Stimulated activated naive CD8-positive, alpha-beta T cell treated with anti-CD3 and anti-CD28 coated beads, Interleukin-15, amount 100 ng/mL, for 72 hours (primary cell): ENCODE results near the gene NOXA1.
A peak's percentile ranks its signal among the peaks of the same experiment; 100 is the strongest.
"Not testable (repeated sequence)": the region's sequence is repeated elsewhere in the genome, so short reads cannot be mapped to it uniquely, and the experiment has no call there.

ENCODE experiments used
- ATAC-seq: fragments of 150-1000 bp; cut with Tn5 transposase; 2 replicates; pipeline ENCODE4 v1.10.0; 2021; ENCODE audit warnings: mild to moderate bottlenecking, moderate library complexity
- DNase-seq, 2 donors: peaks; one replicate each; pipeline ENCODE4 v3.0.0; 2021 to 2022
- H3K27ac Mint-ChIP-seq, 2 donors: one replicate each; pipeline ENCODE4 v1.8.0; 2022; ENCODE audit warnings: mild to moderate bottlenecking in 2 of 2, mixed read lengths in 2 of 2, moderate library complexity in 2 of 2
- H3K27me3 Mint-ChIP-seq: one replicate; pipeline ENCODE4 v1.8.0; 2022; ENCODE audit warnings: mixed read lengths
- H3K4me1 Mint-ChIP-seq: one replicate; pipeline ENCODE4 v1.8.0; 2022; ENCODE audit warnings: mild to moderate bottlenecking, mixed read lengths
- H3K4me3 Mint-ChIP-seq, 2 donors: one replicate each; pipeline ENCODE4 v1.8.0; 2022; ENCODE audit warnings: mild to moderate bottlenecking in 2 of 2, mixed read lengths in 2 of 2, moderate library complexity in 1 of 2
- H3K9me3 Mint-ChIP-seq, 2 donors: one replicate each; pipeline ENCODE4 v1.8.0; 2022; ENCODE audit warnings: mixed read lengths in 2 of 2

Gene NOXA1

GRCh38 chr9:137409515-137409914 lies 13.7 kb upstream of the NOXA1 start:
- H3K27me3 Mint-ChIP-seq, result peaks cover 7% of the 10 kb centered on the region

GRCh38 chr9:137410236-137410890 lies 12.8 kb upstream of the NOXA1 start:
- Mint-ChIP-seq H3K4me3 (peak overlapping the region in 1 of 2 donors; percentile 70), H3K4me1 (peaks cover 50% of the 10 kb centered on the region)
- H3K27me3 Mint-ChIP-seq, H3K27ac Mint-ChIP-seq, DNase-seq, H3K9me3 Mint-ChIP-seq, ATAC-seq: not testable (repeated sequence)

More at GRCh38 chr9:137409515-137409914, 13.7 kb upstream of the NOXA1 start:
- peaks cover 50% of the 10 kb centered on the region for H3K4me1 Mint-ChIP-seq
- H3K27ac Mint-ChIP-seq, result no peak overlapping the region
- H3K4me3 Mint-ChIP-seq, result no peak overlapping the region
- no peaks in the 10 kb centered on the region for H3K9me3 Mint-ChIP-seq
- DNase-seq (no peak), ATAC-seq (no peak)

GRCh38 chr9:137410891-137411249 lies 12.3 kb upstream of the NOXA1 start:
- no peak overlapping the region for H3K27ac Mint-ChIP-seq
- ATAC-seq (no peak), DNase-seq (no peak)
- H3K4me1 Mint-ChIP-seq, result peaks cover 45% of the 10 kb centered on the region
- H3K4me3 Mint-ChIP-seq, result peak overlapping the region; percentile 42 to 70
- H3K9me3 Mint-ChIP-seq, result no peaks in the 10 kb centered on the region
- peaks cover 7% of the 10 kb centered on the region for H3K27me3 Mint-ChIP-seq

- Mint-ChIP-seq H3K27me3 (peaks cover 7% of the 10 kb centered on the region), H3K4me1 (peaks cover 41% of the 10 kb centered on the region), H3K4me3 (peak overlapping the region; percentile 42 to 70), H3K9me3 (no peaks in the 10 kb centered on the region), H3K27ac (no peak overlapping the region)
- ATAC-seq, result peak; percentile 2
- no peak for DNase-seq
Observed at GRCh38 chr9:137411260-137411644, 11.9 kb upstream of the NOXA1 start.

- Mint-ChIP-seq H3K4me1 (peaks cover 41% of the 10 kb centered on the region), H3K9me3 (no peaks in the 10 kb centered on the region), H3K4me3 (peak overlapping the region; percentile 42 to 70), H3K27me3 (peaks cover 7% of the 10 kb centered on the region), H3K27ac (peak overlapping the region in 1 of 2 donors; percentile 63)
- DNase-seq (peak; percentile 45 to 72), ATAC-seq (peak; percentile 64)
Observed at GRCh38 chr9:137411645-137412380, 11.4 kb upstream of the NOXA1 start.

GRCh38 chr9:137412431-137412830 lies 10.8 kb upstream of the NOXA1 start:
- H3K4me3 Mint-ChIP-seq, result no peak overlapping the region
- DNase-seq, result no peak
- no peak overlapping the region for H3K27ac Mint-ChIP-seq
- H3K9me3 Mint-ChIP-seq, result no peaks in the 10 kb centered on the region
- ATAC-seq, result no peak
- H3K27me3 Mint-ChIP-seq, result peaks cover 6% of the 10 kb centered on the region
- peaks cover 37% of the 10 kb centered on the region for H3K4me1 Mint-ChIP-seq

- ATAC-seq (no peak), DNase-seq (no peak)
- H3K27ac Mint-ChIP-seq, result no peak overlapping the region
- no peak overlapping the region for H3K4me3 Mint-ChIP-seq
- no peaks in the 10 kb centered on the region for H3K27me3 Mint-ChIP-seq
- H3K4me1 Mint-ChIP-seq, result peaks cover 25% of the 10 kb centered on the region
- no peaks in the 10 kb centered on the region for H3K9me3 Mint-ChIP-seq
Observed at GRCh38 chr9:137415451-137415850, 7.7 kb upstream of the NOXA1 start.

DNA sequence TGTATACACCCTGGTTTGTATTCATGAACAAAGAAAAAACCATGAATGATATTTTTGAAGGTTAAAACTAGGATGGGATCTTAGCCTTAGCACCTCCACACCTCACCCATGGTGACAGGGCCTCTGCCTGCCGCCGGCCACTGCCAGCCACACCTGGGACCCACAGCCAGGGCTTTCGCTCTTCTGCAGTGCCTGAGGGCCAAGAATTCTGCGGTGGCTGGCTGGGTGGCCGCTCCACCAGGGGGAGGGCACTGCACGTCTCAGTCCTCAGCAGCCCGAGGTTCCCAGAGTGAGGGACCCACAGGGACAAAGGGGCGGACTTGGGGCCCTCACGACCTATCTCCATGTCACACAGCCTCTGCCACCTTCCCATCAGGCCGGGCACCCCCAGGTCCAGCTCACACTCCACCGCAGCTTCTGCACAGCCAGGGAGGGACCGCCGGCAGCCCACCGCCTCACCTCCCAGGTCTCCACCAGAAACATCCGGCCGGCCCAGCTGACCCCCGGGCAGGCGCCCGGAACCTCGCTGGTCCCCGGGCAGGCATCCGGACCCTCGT lies 7.1 kb upstream of the NOXA1 start:
- ATAC-seq (no peak), DNase-seq (no peak)
- Mint-ChIP-seq H3K4me1 (peaks cover 19% of the 10 kb centered on the region), H3K27ac (no peak overlapping the region), H3K9me3 (no peaks in the 10 kb centered on the region), H3K27me3 (no peaks in the 10 kb centered on the region), H3K4me3 (peak overlapping the region in 1 of 2 donors; percentile 3)

- Mint-ChIP-seq H3K27me3 (no peaks in the 10 kb centered on the region), H3K4me1 (peaks cover 13% of the 10 kb centered on the region), H3K27ac (no peak overlapping the region), H3K4me3 (peak overlapping the region in 1 of 2 donors; percentile 78), H3K9me3 (no peaks in the 10 kb centered on the region)
- peak; percentile 19 for ATAC-seq
- DNase-seq, result no peak
Observed at GRCh38 chr9:137416563-137417151, 6.5 kb upstream of the NOXA1 start.

DNA sequence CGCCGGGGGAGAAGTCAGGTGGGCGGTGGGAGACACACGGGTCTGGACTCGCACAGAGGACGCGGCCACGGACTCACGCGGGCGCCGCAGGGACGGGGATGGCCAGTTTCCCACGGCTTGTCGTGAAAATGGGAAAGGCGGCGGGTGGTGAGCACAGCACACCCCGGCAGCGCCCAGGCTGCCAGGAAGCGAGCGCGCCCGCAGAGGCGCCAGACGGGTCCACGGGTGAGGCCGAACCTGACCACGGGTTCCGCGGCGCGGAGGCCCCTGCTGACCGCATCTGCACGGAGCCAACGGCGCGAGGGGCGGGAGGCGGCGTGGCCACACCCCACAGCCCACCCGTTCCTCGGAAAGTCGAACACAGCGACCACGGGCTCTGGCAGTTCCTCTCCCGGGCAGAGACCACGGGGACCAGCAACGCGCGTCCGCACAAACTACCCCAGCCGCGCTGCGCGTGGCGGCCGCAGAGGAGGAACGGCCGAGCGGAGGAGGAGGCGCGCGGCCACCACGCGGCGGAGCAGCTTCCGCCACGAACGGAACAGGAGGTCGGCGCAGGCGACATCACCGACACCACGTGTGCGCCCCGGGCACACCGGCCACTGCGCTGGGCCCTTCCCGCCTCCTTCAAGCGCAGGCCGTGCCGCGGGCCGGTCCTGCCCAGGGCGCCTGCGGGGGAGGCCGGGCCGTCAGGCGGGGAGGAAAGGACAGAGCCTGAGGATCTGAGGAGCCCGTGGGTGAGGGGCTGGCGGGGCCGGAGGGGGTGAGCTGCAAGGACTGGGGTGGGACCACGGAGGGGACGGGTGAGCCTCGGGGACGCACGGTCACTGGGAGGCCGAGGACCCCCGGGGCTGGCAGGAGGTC lies 5.8 kb upstream of the NOXA1 start:
- ATAC-seq, result peak; percentile 70
- H3K4me3 Mint-ChIP-seq, result peak overlapping the region; percentile 69 to 78
- H3K9me3 Mint-ChIP-seq, result no peaks in the 10 kb centered on the region

GRCh38 chr9:137421838-137422603 lies 1.2 kb upstream of the NOXA1 start:
- Mint-ChIP-seq H3K27ac (peak overlapping the region in 1 of 2 donors; percentile 67), H3K9me3 (no peaks in the 10 kb centered on the region), H3K4me3 (peak overlapping the region; percentile 88 to 91), H3K4me1 (peaks cover 6% of the 10 kb centered on the region), H3K27me3 (no peaks in the 10 kb centered on the region)
- ATAC-seq, result no peak
- no peak for DNase-seq

More for the DNA sequence above, 5.8 kb upstream of the NOXA1 start:
- H3K27ac Mint-ChIP-seq, result peak overlapping the region; percentile 65 to 93
- no peak for DNase-seq
- peaks cover 10% of the 10 kb centered on the region for H3K4me1 Mint-ChIP-seq
- no peaks in the 10 kb centered on the region for H3K27me3 Mint-ChIP-seq

- ATAC-seq (peak; percentile 65), DNase-seq (no peak)
- H3K27ac Mint-ChIP-seq, result no peak overlapping the region
- H3K4me1 Mint-ChIP-seq, result peaks cover 6% of the 10 kb centered on the region
- H3K9me3 Mint-ChIP-seq, result no peaks in the 10 kb centered on the region
- no peaks in the 10 kb centered on the region for H3K27me3 Mint-ChIP-seq
- peak overlapping the region; percentile 39 to 56 for H3K4me3 Mint-ChIP-seq
Observed at GRCh38 chr9:137423514-137424291, 510 bp downstream of the NOXA1 start.

- ATAC-seq (no peak), DNase-seq (no peak)
- Mint-ChIP-seq H3K4me1 (peaks cover 6% of the 10 kb centered on the region), H3K27ac (no peak overlapping the region), H3K4me3 (no peak overlapping the region), H3K27me3 (no peaks in the 10 kb centered on the region), H3K9me3 (no peaks in the 10 kb centered on the region)
Observed at GRCh38 chr9:137426018-137426681, 3.0 kb downstream of the NOXA1 start.
